Dermis microvascular lymphatic vessel endothelial cell (primary cell): ENCODE results near the gene RNASEH2A. TPM values are rescaled to one million over a fixed set of nuclear protein-coding genes. Genes with fewer than 3 reads are reported as not detected.
A peak's percentile ranks its signal among the peaks of the same experiment; 100 is the strongest.

Experiments used
- DNase-seq, 2 donors: peaks; one replicate each; pipeline versions ENCODE4 v3.0.0 to v3.0.0-alpha.2; 2010; ENCODE audit warnings: low read depth in 2 of 2
- total RNA-seq: library from RNA; depleted of rRNA; stranded (reverse); fragments of >200 nt; gene quantifications from 2 replicates; pipeline ENCODE4 v1.2.1, GENCODE V29; 2014

RNASEH2A gene
- total RNA-seq = 15.0 and 16.6 TPM in 2 replicates

DNA sequence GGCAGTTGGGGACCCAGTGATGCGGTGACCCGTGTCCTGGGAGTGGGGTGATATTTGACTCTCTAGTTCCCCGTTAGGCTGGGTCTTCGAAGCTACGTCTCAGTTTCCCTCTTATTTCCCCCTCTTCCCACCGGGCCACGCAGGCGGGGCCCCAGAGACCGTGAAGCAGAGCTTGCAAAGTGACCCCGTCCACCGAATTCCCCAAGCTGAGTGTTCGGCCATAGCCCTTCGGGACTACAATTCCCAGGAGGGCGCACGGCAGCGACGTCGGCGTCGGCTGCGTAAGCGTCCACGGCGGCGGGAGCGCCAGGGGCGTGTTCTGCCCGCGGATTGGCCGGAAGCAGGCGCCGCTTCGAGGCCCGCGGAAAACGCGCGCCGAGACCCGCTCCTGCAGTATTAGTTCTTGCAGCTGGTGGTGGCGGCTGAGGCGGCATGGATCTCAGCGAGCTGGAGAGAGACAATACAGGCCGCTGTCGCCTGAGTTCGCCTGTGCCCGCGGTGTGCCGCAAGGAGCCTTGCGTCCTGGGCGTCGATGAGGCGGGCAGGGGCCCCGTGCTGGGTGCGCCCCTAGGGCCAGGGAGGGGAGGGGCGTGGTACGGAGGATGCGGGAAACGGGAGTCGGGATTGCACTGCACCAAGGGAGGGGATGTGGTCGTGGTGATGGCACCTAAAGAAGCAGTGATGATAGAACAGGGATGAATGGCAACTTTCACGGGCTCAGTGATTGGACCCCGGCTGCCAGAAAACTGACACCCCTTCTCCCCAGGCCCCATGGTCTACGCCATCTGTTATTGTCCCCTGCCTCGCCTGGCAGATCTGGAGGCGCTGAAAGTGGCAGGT is at the start of gene RNASEH2A:
RNASEH2A (plus strand) TSS at position 343 of the 840 bp plus-strand sequence; CDS start at position 433, 90 bp downstream.
- DNase-seq = peak; percentile 70 to 91

DNA sequence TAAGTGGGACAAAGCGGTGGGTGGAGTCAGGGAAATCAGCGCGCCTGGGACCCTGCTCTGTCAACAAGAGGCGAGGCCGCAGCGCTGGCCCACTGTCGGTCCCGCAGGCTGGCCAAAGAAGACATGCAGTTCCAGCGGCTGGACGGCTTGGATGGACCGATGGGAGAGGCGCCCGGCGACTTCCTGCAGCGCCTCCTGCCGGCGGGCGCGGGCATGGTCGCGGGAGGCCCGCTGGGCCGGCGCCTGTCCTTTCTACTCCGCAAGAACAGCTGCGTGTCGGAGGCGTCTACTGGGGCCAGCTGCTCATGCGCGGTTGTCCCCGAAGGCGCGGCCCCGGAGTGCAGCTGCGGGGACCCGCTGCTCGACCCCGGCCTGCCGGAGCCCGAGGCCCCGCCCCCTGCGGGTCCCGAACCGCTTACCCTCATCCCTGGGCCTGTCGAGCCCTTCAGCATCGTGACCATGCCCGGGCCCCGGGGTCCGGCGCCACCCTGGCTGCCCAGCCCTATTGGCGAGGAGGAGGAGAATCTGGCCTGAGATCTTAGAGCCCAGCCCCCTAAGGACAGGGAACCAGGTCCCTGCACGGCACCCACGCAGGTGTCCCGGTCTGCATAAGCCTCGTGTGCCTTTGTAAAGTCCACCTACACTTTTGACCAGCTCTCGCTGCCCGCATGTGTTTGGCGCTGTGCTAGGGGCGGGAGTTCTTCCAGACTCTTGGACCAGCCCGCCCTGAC is 48.7 kb upstream of the RNASEH2A start:
- peak; percentile 30 to 73 for DNase-seq

DNA sequence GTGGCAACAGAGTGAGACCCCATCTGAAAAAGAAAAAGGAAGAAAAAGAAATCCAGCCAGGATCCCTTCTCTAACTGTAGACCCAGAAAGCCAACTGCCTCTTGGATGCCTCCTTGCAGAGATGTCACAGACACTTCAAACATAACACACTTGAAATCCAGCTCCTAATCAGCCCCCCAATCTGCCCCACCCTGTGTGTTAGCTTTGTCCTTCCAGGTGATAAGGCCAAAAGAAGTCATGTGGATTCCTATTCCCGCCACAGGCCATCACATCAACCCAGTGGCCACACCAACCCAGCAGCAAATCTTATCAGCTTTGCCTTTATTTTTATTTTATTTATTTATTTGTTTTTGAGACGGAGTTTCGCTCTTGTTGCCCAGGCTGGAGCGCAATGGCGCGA is 46.7 kb upstream of the RNASEH2A start:
- no peak for DNase-seq

DNA sequence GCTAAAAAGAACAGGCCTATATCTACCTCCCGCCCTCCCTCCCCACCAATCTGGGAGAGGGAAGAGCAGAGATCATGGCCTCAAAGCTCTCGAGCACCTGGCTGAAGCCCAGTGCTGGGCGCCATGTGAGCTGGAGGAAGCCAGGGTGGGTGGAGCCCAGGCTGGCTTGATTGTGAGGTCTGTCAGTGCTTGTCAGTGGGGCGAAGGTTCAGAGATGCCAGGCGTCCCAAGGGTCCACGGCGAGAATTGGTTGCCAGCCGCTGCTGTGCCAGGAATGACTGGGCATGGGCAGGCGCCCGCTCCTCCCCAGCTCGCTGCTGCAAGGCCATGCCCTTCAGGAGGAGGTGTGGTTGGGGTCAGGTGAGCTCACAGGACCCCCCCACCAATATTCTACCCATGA is 43.3 kb upstream of the RNASEH2A start:
- DNase-seq = no peak

DNA sequence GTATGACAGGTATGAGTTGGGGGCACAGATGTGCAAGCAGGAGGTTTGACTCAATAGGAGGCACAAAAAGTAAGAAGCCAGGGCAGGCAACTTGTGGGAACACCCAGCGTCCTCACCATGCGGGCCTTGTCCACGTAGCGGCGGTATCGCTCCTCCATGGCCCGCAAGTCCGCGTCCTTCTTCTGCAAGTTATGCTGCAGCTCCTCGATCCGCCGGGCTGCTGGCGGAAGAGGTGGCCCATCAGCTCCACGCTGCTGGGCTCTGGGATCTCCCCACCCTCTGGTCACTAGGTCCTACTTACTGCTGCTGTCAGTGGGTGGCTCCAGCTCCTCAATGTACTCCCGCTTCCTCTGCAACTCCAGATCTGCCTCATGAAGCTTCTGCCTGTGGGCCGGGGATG is 41.7 kb upstream of the RNASEH2A start:
- no peak for DNase-seq

DNA sequence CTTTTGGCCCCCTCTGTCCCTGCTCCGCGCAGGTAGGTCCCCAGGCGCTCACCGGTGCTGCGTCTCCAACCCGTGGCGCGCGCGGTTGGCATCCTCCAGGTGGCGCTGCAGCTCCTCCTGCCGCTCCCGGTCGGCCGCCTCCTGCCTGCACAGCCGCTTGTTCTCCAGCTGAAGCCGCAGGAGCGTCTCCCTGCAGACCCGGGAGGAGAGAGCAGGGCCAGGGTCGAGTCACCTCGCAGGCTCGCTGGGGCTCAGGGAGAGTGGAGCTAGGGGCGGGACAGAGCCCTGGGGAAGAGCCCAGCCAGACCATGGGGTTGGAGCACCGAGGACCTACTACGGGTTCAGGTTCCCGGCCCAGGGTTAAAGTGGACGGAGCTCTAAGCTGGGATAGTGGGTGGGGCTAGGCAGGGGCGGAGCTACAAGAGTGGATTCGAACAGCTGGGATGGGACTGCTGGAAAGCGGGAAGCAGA is 40.3 kb upstream of the RNASEH2A start:
- peak; percentile 52 to 83 for DNase-seq

DNA sequence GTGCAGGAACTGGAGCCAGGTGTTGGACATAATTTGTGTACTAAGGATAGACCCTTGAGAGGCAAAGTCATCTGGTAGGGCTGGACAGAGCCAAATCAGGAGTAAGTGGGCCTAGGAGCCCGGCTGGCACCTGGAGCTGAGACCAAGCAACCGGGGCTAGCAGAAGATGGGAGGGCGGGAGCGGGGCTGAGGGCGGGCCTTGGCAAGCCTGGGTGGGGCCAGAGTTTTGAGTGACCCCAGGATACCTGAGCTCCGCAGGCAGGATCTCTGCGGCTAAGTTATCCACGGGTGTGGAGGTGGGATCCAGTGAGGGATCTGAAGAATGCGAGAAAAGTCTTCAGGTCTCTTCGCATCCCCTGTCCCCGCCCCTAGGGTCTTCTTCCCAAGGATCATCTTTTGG is 39.2 kb upstream of the RNASEH2A start:
- DNase-seq = no peak

DNA sequence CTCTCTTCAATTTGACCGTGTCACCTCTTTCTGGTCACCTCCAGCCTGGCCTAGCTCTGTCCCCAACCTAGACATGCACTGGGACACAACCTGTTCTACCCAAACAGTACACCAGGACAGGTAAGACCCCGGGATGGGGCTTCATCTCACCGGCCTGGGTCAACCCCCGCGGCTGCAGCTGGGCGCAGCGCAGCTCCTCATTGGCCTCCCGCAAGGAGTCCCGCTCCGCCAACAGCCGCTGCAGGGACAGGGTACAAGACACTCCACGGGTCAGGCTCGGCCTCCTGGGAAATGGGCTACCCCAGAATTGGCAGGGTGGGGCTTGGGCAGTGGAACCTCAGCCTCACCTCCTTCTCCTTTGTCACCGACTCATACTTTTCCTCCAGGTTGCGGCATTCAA is 38.7 kb upstream of the RNASEH2A start:
- DNase-seq = no peak

DNA sequence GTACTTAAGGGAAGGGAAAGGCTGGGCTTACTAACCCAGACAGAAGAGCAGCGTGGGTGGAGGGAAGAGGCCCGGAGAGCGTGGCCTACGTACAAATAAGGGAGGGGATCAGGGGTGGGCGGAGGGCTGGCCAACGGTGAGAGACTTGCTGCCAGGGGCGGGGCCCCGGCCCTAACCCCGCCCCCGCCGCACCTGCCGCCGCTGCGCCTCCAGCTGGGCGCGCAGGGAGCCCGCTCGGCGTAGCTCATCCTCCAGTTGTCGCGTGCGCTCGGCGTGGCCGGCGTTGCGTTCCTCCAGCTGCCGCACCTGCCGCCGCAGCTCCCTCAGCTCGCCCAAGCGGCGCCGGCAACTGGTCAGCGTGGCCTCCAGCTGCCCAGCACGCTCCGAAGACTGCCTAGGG is 36.7 kb upstream of the RNASEH2A start:
- peak in 1 of 2 donors; percentile 24 for DNase-seq

DNA sequence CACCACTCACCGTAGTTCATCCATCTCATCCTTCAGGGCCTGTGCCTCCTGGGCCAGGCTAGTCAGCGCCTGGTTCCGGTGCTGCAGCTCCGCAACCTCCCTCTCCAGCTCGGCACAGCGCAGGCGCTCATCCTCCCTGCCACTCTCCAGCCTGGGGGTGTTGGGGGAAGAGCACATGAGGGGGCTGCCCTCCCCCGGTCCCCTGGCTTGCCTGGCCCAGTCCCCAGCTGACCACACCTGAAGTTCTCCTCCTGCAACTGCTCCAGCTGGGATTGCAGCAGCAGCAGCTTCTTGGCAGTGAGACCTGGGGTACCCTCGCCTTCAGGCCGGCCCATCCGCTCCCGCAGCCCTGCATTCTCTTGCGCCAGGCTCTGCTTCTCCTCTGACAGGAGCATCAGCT is 35.5 kb upstream of the RNASEH2A start:
- DNase-seq = no peak

DNA sequence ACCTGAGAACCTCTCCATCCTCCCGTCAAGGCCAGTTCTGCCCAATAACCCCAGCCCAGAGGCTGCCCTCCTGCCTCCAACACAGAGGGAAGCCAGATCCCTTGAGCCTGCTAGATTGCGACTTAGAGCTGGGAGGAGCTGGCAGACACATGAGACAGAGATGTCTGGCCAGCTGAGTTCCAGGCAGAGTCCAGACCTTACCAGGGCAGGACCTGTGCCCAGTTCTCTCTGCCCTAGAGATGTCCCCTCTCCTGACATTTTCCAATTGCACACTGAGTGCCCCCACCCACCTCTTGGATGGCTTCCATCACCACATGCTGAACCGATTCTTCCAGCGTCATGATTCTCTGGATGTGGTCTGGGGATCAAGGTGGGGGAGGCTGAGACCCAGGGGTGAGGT is 34.1 kb upstream of the RNASEH2A start:
- DNase-seq = no peak

DNA sequence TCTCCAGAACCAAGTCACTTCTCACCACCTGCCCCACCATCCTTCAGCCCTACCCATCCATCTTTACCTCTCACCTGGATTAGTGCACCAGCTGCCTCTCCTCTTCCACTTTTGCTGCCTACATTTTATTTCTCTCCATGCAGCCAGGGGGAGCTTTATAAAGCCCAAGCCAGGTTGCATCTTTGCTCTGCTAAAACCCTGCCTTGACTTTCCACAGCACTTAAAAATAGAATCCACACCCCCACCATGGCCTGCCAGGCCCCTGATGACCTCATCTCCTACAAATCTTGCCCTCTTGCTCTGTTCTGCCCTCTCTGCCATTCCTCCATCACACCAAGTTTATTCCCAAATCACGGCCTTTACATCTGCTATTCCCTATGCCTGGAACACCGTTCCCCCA is 32.8 kb upstream of the RNASEH2A start:
- no peak for DNase-seq

DNA sequence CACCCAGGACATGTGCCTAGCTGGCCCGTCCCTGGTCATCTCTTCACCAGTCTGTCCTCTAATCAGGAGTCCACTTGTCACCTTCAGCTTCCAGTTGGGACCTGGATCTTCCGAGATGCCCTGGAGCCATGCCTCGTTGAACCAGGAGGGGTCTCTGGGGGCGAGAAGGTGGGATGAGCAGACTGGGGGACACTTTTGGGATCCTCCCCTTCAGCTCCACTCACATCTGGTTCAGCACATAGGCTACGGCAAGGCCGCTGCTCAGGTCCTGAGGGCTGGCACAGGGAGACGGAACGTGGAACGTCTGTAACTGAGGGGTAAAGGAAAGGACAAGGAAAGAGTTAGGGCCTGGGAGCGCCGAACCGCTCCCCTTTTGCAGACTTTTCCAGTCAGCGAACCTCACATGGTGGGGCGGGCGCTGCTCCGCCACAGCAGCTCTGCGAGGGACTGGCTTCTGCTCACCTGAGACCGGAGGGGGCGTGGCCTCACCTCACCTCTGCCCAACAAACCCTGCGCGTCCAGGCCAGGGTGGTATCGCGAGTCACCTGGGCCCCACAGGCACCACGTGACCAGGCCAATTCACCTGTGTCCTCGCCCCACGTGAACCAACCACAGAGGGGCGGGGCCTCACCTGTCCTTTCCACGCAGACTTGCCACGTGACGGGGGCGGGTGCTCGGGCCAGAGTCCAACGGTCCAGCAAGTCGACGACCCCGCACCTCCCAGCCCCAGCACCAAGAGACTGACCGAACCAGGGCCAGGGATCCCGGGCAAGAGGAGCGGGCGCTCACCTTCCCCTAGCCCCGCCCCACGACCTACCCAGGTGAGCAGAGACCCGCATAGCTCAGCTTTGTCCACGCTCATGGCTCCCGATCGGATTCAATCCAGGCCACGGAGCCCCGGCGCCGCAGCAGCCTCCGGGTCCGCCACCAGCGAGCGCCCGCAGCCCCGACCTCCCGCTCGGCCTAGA is 31.5 kb upstream of the RNASEH2A start, which contains the start of gene HOOK2:
HOOK2 (minus strand) TSS at position 965 of the 968 bp plus-strand sequence; CDS start at position 862, 103 bp downstream.
- no peak for DNase-seq

DNA sequence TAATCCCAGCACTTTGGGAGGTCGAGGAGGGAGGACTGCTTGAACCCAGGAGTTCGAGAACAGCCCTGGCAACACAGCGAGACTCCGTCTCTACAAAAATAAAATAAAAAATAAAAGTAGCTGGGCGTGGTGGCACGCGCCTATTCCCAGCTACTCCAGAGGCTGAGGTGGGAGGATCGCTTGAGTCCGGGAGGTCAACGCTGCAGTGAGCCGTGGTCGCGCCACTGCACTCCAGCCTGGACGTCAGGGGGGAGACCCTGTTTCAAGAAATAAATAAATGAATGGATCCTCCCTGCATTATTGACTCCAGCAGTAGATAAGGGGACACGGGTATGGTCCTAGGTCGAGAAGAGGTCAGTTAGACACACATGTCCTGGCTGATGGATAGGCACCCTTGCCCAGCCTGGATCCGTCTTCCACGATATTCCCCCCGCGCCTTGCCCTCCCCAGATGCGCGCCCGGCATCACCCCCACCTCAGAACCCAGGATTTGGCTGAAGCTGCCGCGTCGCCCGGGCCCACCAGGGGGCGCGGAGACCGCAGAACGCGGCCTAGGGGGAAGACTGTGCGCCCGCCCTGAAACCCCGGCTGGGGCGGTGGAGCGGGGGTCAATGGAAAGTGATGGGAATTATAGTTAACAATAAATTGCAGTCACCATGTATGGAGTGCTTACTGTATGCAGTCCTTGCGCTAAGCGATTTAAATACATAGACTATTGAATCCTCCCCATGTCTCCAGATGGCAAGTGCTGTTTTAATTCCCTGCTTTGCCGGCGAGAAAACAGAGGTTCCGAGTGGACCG is 29.0 kb upstream of the RNASEH2A start:
- DNase-seq = peak in 1 of 2 donors; percentile 81

DNA sequence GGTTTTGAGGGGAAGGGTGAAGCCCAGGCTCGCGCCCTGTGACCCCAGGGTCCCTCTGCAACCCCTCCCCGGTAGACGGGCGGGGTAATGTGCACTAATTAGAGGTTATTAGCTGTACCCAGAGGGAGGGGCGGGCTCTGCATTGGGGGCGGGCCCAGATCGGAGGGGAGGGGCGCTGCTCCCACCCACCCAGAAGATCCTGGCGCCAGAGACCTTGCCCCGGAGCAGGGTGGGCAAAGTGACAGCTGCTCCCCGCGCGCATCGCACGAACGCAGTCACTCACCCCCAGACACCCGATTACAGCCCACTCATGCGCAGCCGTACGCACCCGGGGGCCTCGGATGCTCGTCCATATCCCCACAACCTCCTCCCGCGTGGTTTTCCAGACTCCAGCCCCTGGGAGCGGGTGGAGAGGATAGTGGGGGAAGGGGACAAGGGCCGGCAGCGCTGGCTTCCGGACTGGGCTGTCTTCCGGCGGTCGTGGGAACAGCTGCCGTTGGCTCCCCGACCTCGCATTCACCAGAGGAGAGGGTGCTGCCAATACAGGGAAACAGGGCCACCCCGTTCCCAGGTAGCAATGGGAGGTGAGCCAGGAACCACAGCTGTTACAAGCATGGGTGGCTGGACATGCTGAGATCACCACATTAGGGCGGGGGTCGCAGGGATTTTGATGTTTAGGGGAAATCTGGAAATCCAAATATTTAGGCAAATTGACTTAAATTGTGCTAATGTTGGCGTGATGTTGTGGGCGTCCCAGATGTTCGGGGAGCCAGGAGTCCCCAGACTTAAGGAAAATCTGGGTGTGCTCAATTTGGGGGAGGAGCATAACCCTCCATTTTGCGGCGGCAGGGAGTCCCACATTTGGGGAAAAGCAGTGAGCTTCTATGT is 28.1 kb upstream of the RNASEH2A start:
- DNase-seq = peak in 1 of 2 donors; percentile 85

DNA sequence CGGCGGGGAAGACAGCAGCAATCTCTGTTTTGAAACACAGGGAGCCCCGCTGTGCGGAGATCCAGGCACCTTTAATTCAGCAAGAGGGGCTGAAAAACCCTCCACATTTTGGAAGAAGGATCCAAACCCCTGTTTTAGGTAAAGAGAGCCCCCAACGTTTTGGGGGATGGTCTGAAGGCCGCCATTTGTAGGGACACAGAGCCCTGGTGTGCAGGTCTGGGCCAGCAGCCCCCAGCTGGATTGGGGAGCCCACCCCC is 27.6 kb upstream of the RNASEH2A start:
- no peak for DNase-seq

DNA sequence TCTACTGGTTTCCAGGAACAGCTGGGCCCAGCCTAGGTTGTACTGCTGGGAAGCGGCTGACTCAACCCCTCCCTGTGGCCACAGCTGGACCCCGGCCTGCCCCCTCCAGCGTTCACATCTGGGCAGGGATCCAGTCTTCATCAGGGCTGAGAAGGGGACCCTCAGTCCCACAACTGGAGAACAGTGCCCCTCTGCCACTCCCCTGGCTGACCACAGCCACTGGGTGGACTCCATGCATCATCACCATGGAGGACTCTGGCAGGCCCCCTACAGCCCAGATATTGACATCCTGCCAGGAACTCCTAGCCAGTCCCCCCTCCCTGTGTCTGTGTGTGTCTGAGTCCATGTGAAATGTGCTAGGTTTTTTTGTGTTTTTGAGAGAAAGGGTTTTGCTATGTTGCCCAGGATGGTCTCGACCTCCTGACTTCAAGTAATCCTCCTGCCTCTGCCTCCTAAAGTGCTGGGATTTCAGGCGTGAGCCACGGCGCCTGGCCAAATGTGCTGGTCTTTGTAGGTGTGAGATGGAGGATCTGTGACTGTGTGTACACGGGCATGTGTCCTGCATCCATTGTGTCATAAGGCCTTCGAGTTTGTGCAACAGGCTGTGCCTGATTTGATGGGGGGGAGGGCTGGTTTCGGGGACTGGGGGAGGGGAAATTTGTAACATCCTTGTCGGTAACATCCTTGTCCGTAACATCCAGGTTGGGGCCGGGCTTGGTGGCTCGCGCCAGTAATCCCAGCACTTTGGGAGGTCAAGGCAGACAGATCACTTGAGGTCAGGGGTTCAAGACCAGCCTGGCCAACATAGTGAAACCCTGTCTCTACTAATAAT is 27.0 kb upstream of the RNASEH2A start:
- DNase-seq = peak in 1 of 2 donors; percentile 85

DNA sequence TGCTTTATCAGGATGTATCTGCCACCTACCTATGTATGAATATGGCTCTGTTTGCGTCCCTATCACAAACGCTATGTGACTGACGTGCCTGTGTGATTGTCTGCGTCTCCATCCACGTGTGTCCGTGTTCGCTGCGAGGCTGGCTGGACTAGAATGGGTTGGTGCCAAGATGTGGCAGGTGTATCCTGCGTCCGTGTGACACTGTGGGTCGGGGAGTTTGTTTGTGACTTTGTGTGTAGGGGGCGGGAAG is 24.3 kb upstream of the RNASEH2A start:
- DNase-seq = peak; percentile 90 to 95
